Subcutaneous abdominal adipose tissue (tissue), 5 donors: ENCODE measurements around the gene BRINP3.

ENCODE experiments used
- H3K27ac ChIP-seq: one replicate; pipeline ENCODE4 v1.7.0; 2013; ENCODE audit warnings: low read depth, mild to moderate bottlenecking, inconsistent platforms, low read length, moderate library complexity
- H3K27me3 ChIP-seq, 5 donors: one replicate each; pipeline ENCODE4 v1.7.0; 2013; ENCODE audit warnings: low read length in 5 of 5, inconsistent platforms in 1 of 5; ENCODE audit not compliant: control insufficient read depth in 5 of 5, insufficient read depth in 4 of 5
- H3K36me3 ChIP-seq, 5 donors: one replicate each; pipeline ENCODE4 v1.7.0; 2013; ENCODE audit warnings: low read length in 5 of 5; ENCODE audit not compliant: control insufficient read depth in 5 of 5, insufficient read depth in 5 of 5
- H3K4me1 ChIP-seq, 5 donors: one replicate each; pipeline ENCODE4 v1.7.0; 2013; ENCODE audit warnings: low read length in 5 of 5, mild to moderate bottlenecking in 3 of 5, moderate library complexity in 1 of 5; ENCODE audit not compliant: control insufficient read depth in 5 of 5, insufficient read depth in 5 of 5
- H3K4me3 ChIP-seq, 5 donors: one replicate each; pipeline ENCODE4 v1.7.0; 2013; ENCODE audit warnings: low read length in 5 of 5, low read depth in 1 of 5
- H3K9ac ChIP-seq, 5 donors: one replicate each; pipeline ENCODE4 v1.7.0; 2013; ENCODE audit warnings: low read length in 5 of 5, mild to moderate bottlenecking in 4 of 5, moderate library complexity in 3 of 5
- H3K9me3 ChIP-seq, 5 donors: one replicate each; pipeline ENCODE4 v1.7.0; 2013; ENCODE audit warnings: low read length in 5 of 5; ENCODE audit not compliant: control insufficient read depth in 5 of 5
- donor health status: healthy.
- donor health status: healthy.
- donor health status: healthy.
- donor health status: healthy.
- donor health status: healthy.

BRINP3 gene

GRCh38 chr1:190403402-190403801, 74.3 kb downstream of the BRINP3 start:
- Histone ChIP-seq H3K4me3 (no peak overlapping the region), H3K9ac (no peak overlapping the region), H3K27ac (no peak overlapping the region), H3K36me3 (no peaks in the 10 kb centered on the region), H3K4me1 (no peaks in the 10 kb centered on the region), H3K9me3 (no peaks in the 10 kb centered on the region), H3K27me3 (no peaks in the 10 kb centered on the region)

- Histone ChIP-seq H3K4me1 (no peaks in the 10 kb centered on the region), H3K27ac (no peak overlapping the region)
Measured at GRCh38 chr1:190399233-190399632, 78.4 kb downstream of the BRINP3 start.

GRCh38 chr1:190391582-190391981, 86.1 kb downstream of the BRINP3 start:
- Histone ChIP-seq H3K4me1 (no peaks in the 10 kb centered on the region), H3K36me3 (no peaks in the 10 kb centered on the region), H3K27me3 (no peaks in the 10 kb centered on the region), H3K9me3 (no peaks in the 10 kb centered on the region), H3K9ac (no peak overlapping the region), H3K27ac (no peak overlapping the region), H3K4me3 (no peak overlapping the region)

More at GRCh38 chr1:190399233-190399632, 78.4 kb downstream of the BRINP3 start:
- no peaks in the 10 kb centered on the region for H3K27me3 ChIP-seq
- no peaks in the 10 kb centered on the region for H3K36me3 ChIP-seq
- H3K9me3 ChIP-seq, result no peaks in the 10 kb centered on the region
- H3K9ac ChIP-seq, result no peak overlapping the region
- no peak overlapping the region for H3K4me3 ChIP-seq

- Histone ChIP-seq H3K4me1 (no peaks in the 10 kb centered on the region), H3K9me3 (no peaks in the 10 kb centered on the region), H3K4me3 (no peak overlapping the region), H3K9ac (no peak overlapping the region), H3K27ac (no peak overlapping the region), H3K27me3 (no peaks in the 10 kb centered on the region), H3K36me3 (no peaks in the 10 kb centered on the region)
Measured at GRCh38 chr1:190377991-190378390, 99.7 kb downstream of the BRINP3 start.

- Histone ChIP-seq H3K27ac (no peak overlapping the region), H3K9ac (no peak overlapping the region), H3K36me3 (no peaks in the 10 kb centered on the region), H3K4me3 (no peak overlapping the region), H3K27me3 (no peaks in the 10 kb centered on the region), H3K9me3 (no peaks in the 10 kb centered on the region), H3K4me1 (no peaks in the 10 kb centered on the region)
Measured at GRCh38 chr1:190377294-190377693, 100.4 kb downstream of the BRINP3 start.

- Histone ChIP-seq H3K36me3 (no peaks in the 10 kb centered on the region), H3K4me3 (no peak overlapping the region), H3K27me3 (no peaks in the 10 kb centered on the region)
Measured at GRCh38 chr1:190376044-190376443, 101.6 kb downstream of the BRINP3 start.

GRCh38 chr1:190373705-190374336, 103.8 kb downstream of the BRINP3 start:
- no peaks in the 10 kb centered on the region for H3K27me3 ChIP-seq
- no peaks in the 10 kb centered on the region for H3K4me1 ChIP-seq
- no peak overlapping the region for H3K9ac ChIP-seq
- H3K36me3 ChIP-seq, result no peaks in the 10 kb centered on the region
- H3K27ac ChIP-seq, result no peak overlapping the region
- H3K4me3 ChIP-seq, result no peak overlapping the region
- H3K9me3 ChIP-seq, result no peaks in the 10 kb centered on the region

More at GRCh38 chr1:190376044-190376443, 101.6 kb downstream of the BRINP3 start:
- no peak overlapping the region for H3K27ac ChIP-seq
- no peaks in the 10 kb centered on the region for H3K9me3 ChIP-seq
- no peaks in the 10 kb centered on the region for H3K4me1 ChIP-seq
- no peak overlapping the region for H3K9ac ChIP-seq

GRCh38 chr1:190367200-190367599, 110.5 kb downstream of the BRINP3 start:
- no peak overlapping the region for H3K27ac ChIP-seq
- H3K4me3 ChIP-seq, result no peak overlapping the region
- no peaks in the 10 kb centered on the region for H3K36me3 ChIP-seq
- no peaks in the 10 kb centered on the region for H3K27me3 ChIP-seq
- H3K9ac ChIP-seq, result no peak overlapping the region
- H3K4me1 ChIP-seq, result no peaks in the 10 kb centered on the region
- H3K9me3 ChIP-seq, result peaks cover 0 to 7% (median 3%) of the 10 kb centered on the region in 5 donors

- H3K9ac ChIP-seq, result no peak overlapping the region
- no peaks in the 10 kb centered on the region for H3K4me1 ChIP-seq
Measured at GRCh38 chr1:190365283-190365682, 112.4 kb downstream of the BRINP3 start.

GRCh38 chr1:190353538-190354101, 124.0 kb downstream of the BRINP3 start:
- Histone ChIP-seq H3K9ac (no peak overlapping the region), H3K4me1 (no peaks in the 10 kb centered on the region), H3K27ac (no peak overlapping the region), H3K4me3 (no peak overlapping the region), H3K36me3 (no peaks in the 10 kb centered on the region), H3K27me3 (no peaks in the 10 kb centered on the region), H3K9me3 (no peaks in the 10 kb centered on the region)

More at GRCh38 chr1:190365283-190365682, 112.4 kb downstream of the BRINP3 start:
- Histone ChIP-seq H3K36me3 (no peaks in the 10 kb centered on the region), H3K27ac (no peak overlapping the region), H3K9me3 (peaks cover 0 to 7% (median 3%) of the 10 kb centered on the region in 5 donors), H3K4me3 (no peak overlapping the region), H3K27me3 (no peaks in the 10 kb centered on the region)
